ENCODE results near the gene APBB1.

Gene APBB1

DNA sequence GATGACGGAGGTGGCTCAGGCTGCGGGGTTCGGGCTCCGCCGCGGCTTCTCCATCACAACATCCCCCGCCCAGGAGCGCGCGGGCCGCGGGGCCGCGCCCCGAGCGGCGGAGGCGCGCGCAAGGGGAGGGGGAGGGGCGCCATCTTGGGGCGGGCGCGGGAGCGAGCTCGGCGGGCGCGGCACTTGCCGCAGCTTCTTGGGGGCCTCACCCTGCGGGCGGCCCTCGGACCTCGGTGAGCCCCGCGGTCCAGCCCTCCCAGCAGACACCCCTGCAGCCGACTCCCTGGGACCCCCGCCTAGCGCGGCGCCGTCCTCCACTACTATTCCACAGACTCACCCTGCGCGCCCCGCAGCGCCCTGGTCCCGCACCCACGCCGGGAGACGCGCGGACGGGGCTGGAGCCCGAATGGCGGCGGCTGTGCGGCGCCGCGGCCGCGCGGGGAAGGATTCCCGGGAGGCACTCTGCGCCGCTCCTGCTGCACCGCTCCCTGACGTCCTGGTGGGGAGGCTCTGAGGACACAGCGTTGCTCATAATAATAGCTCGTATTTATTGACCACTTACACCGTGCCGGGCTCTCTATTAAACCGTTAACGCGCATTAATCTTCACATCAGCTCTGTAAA, at the start of gene APBB1:
TSS of gene APBB1 (minus strand) at position 86 of the 623 bp plus-strand sequence. CDS start 7,747 bp downstream, outside the sequence.
- DNase-seq, result no peak

- DNase-seq, result no peak
Measured at GRCh38 chr11:6459099-6459450, 40.2 kb upstream of the APBB1 start.

- no peak for DNase-seq
Measured at GRCh38 chr11:6458352-6459098, 39.6 kb upstream of the APBB1 start.

DNA sequence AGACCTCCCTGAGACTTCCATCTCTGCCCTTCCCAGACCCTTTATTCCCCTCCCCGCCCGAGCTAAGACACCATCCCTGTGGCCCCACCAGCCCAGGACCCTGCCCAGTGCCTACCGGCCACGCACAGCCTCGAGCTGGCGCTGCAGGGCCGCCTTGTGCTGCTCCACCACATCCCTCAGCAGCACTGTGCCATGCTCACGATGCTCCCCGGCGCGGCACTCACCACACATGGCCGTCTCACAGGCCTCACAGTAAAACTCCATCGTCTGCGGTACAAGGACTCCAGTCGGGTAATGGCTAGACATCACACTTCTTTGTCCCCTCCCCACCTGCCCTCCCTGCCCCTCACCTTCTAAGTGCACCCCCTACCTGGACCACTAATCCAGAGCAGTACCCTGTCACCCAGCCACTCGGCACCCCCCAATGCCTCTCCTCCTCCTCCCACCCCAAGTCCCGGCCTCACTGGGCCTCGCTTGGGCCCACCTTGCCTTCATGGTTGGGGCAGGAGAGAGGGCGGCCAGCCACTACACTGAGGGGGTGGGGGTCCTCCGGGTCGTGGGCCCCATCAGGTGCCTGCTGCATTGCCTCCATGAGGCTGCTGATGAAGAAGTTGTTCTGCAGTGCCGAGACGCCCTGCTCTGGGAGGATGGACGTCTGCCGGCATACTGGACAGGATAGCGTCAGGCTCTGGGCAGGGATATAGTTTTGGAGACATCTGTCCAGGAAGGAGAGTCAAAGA, 38.9 kb upstream of the APBB1 start:
- no peak for DNase-seq

- no peak for DNase-seq
Measured at GRCh38 chr11:6456361-6457073, 37.6 kb upstream of the APBB1 start.

DNA sequence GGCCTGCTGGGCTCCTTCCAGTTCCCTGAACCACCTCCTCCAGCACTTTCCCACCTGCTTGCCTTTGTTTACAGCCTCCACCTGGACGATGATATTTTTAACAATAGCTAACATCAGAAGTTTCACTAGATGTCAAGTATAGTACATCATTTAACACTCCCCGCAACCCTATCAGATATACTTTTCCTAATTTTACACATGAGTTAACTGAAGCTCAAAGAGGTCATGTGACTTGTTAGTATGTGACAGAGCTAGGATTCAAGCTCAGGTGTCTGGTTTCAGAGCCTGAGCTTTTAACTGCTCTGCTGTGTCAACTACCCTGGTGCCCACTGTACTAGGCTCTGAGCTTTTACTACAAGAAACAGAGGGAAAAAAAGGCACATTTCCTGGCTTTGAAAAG, 36.2 kb upstream of the APBB1 start:
- DNase-seq, result peak; percentile 82

GRCh38 chr11:6453152-6453551, 34.3 kb upstream of the APBB1 start:
- DNase-seq, result no peak

DNA sequence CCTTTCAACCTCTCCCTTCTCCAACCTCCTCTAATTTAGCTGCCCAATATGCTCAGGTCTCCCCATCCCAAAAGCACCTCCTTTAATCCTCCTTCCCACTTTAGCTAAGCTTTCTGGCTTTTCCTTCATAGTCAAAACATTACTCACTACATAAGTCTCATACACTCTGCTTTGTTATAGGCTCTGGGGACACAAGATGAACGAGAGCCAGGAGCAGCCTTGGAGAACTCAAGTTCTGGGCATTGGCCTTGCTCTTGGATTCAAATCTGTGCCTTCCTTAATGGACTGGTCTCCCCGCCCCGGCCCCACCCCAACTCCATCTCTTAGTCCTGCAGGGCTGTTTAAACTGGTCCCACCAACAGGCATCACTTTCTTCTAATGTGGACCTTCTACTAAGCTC, 33.3 kb upstream of the APBB1 start:
- DNase-seq, result no peak

- DNase-seq, result no peak
Measured at GRCh38 chr11:6448574-6448973, 29.7 kb upstream of the APBB1 start.

GRCh38 chr11:6443269-6444003, 24.5 kb upstream of the APBB1 start:
- DNase-seq, result no peak

GRCh38 chr11:6442441-6442840, 23.5 kb upstream of the APBB1 start:
- no peak for DNase-seq

DNA sequence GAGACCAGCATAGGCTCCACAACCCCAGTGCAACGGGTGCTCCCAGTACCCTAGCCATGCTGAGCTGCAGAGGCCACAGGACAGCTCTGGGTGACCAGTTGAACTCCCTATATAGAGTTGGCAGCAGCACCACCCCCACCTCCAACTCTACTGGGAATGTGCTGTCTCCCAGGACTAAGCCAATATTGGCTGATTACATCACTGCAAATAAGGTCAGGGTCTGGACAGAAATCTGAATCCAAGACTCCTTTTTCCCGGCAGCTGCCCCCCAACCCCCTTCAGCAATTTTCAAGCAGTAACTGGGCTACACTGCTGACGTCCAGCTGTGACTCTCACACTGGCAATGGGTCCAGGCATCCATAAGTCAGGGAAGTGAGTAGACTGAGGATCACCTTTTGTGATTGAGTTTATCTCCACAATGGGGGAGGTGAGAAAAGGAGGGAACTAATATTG, 22.0 kb upstream of the APBB1 start, which contains the start of gene HPX:
TSS of gene HPX (minus strand) at position 82 of the 453 bp plus-strand sequence. CDS start at position 58, 24 bp downstream.
- no peak for DNase-seq

DNA sequence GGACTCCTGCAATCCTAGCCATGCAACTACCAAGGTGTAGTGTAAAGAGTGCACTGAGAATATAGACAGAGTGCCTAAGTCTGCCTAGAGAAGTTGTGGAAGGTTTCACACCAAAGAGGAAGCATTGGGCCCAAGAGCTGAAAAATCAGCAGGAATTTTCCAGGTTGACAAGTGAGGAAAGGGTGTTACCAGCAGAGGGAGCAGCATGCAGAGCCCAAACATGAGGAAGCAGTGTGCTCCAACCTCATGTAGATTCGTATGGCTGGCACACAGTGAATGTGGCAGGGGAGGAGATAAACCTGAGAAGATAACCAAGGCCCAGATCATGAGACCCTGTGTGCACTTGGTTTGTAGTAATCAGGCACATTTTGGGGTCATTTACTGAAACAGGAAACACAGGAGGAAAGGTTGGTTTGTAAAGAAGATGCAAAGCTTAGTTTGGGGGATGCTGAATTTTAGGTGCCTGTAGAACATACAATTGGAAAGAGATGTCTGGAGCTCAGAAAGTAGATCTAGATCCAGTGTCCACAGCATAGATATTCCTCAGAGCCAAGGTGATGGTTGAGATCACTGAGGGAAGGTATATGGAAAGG, 20.2 kb upstream of the APBB1 start:
- no peak for DNase-seq

DNA sequence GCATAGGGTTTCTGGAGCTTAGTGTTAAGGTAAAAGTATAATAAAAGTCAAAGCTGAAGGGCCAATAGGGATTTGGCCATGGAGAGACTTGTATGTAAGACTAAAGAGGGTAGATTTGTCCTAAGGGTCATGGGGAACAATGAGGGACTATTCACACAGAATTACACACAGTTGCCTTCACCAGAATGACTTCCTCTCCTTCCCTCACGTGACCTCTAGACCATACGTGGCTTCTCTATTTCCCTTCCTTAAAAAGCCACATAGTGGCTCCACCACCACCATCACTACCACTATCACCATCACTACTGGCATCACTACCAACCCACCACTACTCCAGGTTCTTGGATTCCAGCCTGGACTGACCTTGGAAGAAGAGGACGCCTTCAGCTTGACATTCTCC, 19.1 kb upstream of the APBB1 start:
- DNase-seq, result no peak

DNA sequence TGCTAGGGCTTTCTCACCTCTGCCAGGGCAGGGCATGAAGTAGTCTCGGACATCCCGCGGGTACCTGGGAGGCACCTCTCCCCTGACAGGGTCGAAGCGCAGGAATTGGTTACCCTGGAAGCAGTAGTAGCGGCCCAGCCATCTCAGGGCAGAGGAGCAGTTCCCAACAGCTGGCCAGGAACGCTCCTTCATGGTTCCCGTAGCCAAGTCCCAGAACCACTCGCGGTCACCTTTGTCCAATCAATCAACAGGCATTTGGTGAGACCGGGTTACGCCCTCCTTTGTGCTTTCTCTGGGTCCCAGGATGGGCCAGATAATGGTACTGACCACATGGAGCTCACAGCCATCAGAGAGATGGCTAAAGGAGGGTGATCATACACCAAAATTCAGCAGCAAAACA, 18.5 kb upstream of the APBB1 start:
- no peak for DNase-seq

DNA sequence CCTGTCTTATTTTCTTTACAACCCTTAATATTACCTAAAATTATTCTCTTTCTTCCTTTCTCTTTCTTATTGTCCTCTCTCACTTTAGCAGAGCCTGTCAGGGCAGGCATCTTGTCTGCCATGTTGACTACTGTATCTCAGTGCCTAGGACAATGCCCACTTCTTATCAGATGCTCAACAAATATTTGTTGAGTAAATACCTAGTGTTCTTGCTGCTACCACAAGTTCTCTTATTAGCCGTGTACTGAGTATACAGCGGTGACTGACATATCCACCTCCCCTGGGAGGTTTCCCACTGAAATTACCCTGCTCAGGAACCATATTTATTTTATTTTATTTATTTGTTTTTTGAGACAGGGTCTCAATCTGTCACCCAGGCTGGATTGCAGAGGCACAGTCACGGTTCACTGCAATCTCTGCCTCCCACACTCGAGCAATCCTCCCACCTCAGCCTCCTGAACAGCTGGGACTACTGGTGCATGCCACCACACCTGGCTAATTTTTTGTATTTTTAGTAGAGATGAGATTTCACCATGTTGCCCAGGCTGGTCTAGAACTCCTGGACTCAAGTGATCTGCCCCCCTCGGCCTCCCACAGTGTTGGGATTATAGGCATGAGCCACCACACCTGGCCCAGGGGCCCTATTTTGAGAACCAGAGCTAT, 15.2 kb upstream of the APBB1 start:
- no peak for DNase-seq

DNA sequence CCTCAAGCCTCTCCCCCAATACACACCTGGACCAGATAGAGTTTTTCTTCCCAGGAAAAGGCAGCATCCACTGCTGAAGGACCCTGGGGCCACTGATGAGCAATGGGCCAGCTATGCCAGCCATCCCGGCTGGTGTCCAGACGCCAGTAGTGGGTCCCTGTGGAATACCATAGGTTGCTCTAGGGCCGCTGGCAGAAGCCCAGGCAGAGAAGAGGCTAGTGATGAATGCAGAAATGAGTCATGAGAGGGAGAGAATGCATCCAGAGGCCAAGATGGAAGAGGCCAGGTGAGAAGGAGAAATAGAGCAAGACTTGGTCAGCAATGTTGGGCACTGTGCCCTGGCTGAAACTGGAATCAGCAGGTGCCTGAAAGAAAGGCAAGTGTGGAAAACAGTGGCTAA, 13.0 kb upstream of the APBB1 start:
- no peak for DNase-seq

DNA sequence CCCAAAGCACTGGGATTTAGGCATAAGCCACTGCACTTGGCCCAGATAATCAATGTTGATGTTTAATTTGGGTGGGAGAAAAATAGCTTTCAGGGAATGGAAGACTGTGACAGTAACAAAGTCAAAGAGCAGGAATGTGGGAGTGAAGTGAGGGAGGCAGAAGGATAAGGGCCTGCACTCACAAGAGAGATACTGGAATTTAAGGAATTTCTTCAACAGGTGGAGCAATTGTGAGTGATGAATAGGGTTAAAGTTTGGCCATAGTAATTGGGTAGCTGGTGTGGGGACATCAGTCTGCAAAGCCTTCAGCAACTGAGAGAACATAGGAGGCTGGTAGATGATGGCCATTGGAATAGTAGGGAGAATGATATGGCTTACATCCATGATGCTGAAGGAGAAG, 8.6 kb upstream of the APBB1 start:
- DNase-seq, result no peak

GRCh38 chr11:6420677-6421076, 1.8 kb upstream of the APBB1 start:
- DNase-seq, result no peak

DNA sequence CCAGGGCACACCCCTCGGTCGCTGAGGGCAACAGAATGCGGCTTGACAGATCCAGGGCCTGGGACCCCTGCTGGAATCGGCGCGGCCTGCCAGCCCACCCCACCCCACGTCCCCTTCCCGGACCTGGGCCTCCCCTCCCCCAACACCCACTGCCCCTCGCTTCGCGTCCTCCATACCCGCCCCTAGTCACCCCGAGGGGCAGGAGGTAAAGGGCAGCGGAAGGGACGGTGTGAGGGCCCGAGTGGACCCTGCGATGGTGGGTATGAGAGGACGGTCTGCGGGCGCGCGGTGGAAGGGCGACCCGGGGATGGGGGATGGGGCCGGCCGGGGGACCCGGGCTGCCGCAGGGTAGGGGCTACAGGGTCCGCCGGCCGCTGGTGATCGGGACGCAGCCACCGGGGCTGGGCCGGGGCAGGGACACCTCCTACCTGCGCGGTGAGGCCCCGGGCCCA, 311 bp downstream of the APBB1 start:
- DNase-seq, result no peak

GRCh38 chr11:6417907-6418556, 862 bp downstream of the APBB1 start:
- no peak for DNase-seq
